ENCODE data around the gene SMIM36.
"Not testable (repeated sequence)": the region's sequence is repeated elsewhere in the genome, so short reads cannot be mapped to it uniquely, and the experiment has no call there.

The SMIM36 gene

GRCh38 chr17:55410722-55411462, 100.4 kb downstream of the SMIM36 start:
- DNase-seq = no peak

- DNase-seq = no peak
These were observed 102.0 kb downstream of the SMIM36 start for GRCh38 chr17:55409030-55409800.

DNA sequence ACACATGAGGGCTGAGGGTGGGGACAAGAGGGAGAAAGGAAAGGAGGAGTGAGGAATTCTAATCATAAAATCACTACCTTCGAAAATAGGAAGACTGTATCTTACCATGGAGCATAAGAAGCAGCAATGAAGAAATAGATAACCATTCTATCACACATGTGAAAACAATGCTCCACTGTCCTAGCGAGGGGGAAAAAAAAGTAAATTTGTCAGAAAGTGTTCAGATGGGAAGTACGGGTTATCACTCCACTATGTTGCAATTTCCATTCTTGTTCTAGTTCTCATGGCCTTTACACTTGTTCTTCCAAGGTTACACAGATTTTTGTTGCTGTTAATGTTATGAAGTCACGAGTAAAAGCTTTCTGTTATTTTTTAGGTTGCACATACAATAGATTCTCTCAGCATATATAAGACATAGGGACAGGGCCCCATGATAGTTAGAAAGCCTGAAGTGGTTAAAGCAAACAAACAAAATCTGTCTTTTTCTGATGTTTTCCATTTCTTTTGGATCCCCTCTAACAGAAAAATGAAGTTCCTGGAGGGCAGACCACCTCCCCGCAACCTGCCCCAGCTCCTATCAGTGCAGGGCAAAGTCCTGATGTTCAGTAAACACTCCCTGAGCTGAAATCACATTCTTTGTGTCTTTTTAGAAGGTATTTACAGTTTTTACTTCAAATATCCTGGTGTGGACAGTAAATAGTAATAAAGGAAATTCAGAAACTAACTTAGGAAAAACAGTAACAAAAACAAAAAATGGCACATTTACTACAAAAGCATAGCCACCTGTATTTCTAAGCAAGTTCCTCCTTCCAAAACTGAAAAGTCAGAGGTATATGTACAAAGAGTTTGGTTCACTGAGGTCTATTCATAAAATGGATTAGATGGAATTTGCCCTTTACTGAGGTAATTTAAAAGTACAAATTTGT, 103.3 kb downstream of the SMIM36 start:
- no peak for DNase-seq

GRCh38 chr17:55405600-55405999, 105.7 kb downstream of the SMIM36 start:
- no peak for DNase-seq

GRCh38 chr17:55404197-55404596, 107.1 kb downstream of the SMIM36 start:
- DNase-seq = not testable (repeated sequence)

GRCh38 chr17:55402374-55402773, 108.9 kb downstream of the SMIM36 start:
- no peak for DNase-seq

Data from stimulated activated CD4-positive, alpha-beta T cell treated with anti-CD3 and anti-CD28 coated beads, Interleukin-1b, Interleukin-23, amount 100 ng/mL, for 48 hours (primary cell).